Endothelial cell of umbilical vein (primary cell): ENCODE results near the gene PODNL1. TPM values are rescaled to one million over a fixed set of nuclear protein-coding genes. Genes with fewer than 3 reads are reported as not detected.

Experiments
- BruUV-seq: library from RNA; stranded (reverse); fragments of 400-500 nt; replicated peaks from 2 replicates; lab custom pipeline; 2021; lab: Mats Ljungman, UMichigan
- CTCF ChIA-PET: fragments of 300-600, 350-600 bp; sonication (Branson Sonifier 250); formaldehyde crosslinking; loops from one replicate; lab custom pipeline; 2021; ENCODE audit warnings: antibody characterized with exemption, inconsistent platforms; lab: Charles Lee
- POLR2A ChIA-PET: fragments of 300-600, 350-600 bp; sonication (Branson Sonifier 250); formaldehyde crosslinking; loops from one replicate; lab custom pipeline; 2021; ENCODE audit warnings: antibody characterized with exemption, inconsistent platforms; lab: Charles Lee
- DNase-seq: peaks from one replicate; pipeline ENCODE4 v3.0.0-alpha.2; 2011; ENCODE audit warnings: low read depth, low spot score
- FAIRE-seq: peaks from 2 replicates; lab custom pipeline; 2011; peaks lifted over from hg19 to GRCh38; lab: Jason Lieb, UNC
- H2AFZ ChIP-seq: 2 replicates; pipeline ENCODE4 v1.6.0; 2012; ENCODE audit warnings: low read depth, low read length, control low read depth, inconsistent platforms
- H3K27ac ChIP-seq: 2 replicates; pipeline ENCODE4 v1.5.1; 2011; ENCODE audit warnings: low read depth, mild to moderate bottlenecking, control low read depth, low read length, moderate library complexity; ENCODE audit not compliant: insufficient read depth
- H3K27me3 ChIP-seq, 2 experiments: 2 replicates each; pipeline versions ENCODE4 v1.6.0 to v1.6.1; 2011; ENCODE audit warnings: low read length in 2 of 2, mixed read lengths in 1 of 2; ENCODE audit not compliant: control insufficient read depth in 2 of 2, insufficient read depth in 2 of 2
- H3K36me3 ChIP-seq, 2 experiments: 2 replicates in 1 of 2; 3 replicates in 1 of 2; pipeline ENCODE4 v1.5.1; 2011; ENCODE audit warnings: low read length in 2 of 2, mild to moderate bottlenecking in 1 of 2, moderate library complexity in 1 of 2; ENCODE audit not compliant: control insufficient read depth in 2 of 2, insufficient read depth in 2 of 2; ENCODE audit errors: extremely low read depth in 1 of 2
- H3K4me1 ChIP-seq: 3 replicates; pipeline ENCODE4 v1.5.1; 2011; ENCODE audit warnings: mild to moderate bottlenecking, low read length; ENCODE audit not compliant: control insufficient read depth, insufficient read depth; ENCODE audit errors: extremely low read depth
- H3K4me2 ChIP-seq: 2 replicates; pipeline ENCODE4 v1.6.1; 2011; ENCODE audit warnings: low read length, control low read depth, mixed read lengths; ENCODE audit not compliant: insufficient read depth
- H3K4me3 ChIP-seq, 3 experiments: fragments of 200-600 bp in 1 of 3; sonication (generic), shearing (Covaris generic) in 1 of 3; replicated peaks in 1 of 3; 2 replicates each; pipeline ENCODE4 v1.5.1; 2011 to 2016; ENCODE audit warnings: control low read depth in 3 of 3, low read length in 3 of 3, mild to moderate bottlenecking in 2 of 3, inconsistent platforms in 1 of 3, low read depth in 1 of 3, moderate library complexity in 1 of 3; ENCODE audit not compliant: insufficient read depth in 1 of 3
- H3K79me2 ChIP-seq: 2 replicates; pipeline ENCODE4 v1.6.0; 2012; ENCODE audit warnings: low read length, inconsistent platforms; ENCODE audit not compliant: control insufficient read depth, insufficient read depth
- H3K9ac ChIP-seq: replicated peaks from 2 replicates; pipeline ENCODE3; 2011; ENCODE audit warnings: low read length, control low read depth; ENCODE audit not compliant: insufficient read depth; ENCODE audit errors: extremely low read depth
- H3K9me1 ChIP-seq: replicated peaks from 3 replicates; pipeline ENCODE4 v1.6.0; 2011; ENCODE audit warnings: mild to moderate bottlenecking, low read length; ENCODE audit not compliant: control insufficient read depth, insufficient read depth; ENCODE audit errors: extremely low read depth
- H3K9me3 ChIP-seq: replicated peaks from 2 replicates; pipeline ENCODE4 v1.5.1; 2012; ENCODE audit warnings: low read length, inconsistent platforms; ENCODE audit not compliant: control insufficient read depth, insufficient read depth
- H4K20me1 ChIP-seq: replicated peaks from 2 replicates; pipeline ENCODE3; 2011; ENCODE audit warnings: mild to moderate bottlenecking, low read length; ENCODE audit not compliant: control insufficient read depth, insufficient read depth; ENCODE audit errors: extremely low read depth
- EZH2 ChIP-seq: IDR thresholded peaks from 2 replicates; pipeline ENCODE4 v1.6.1; 2012; ENCODE audit warnings: borderline replicate concordance, low read depth, mild to moderate bottlenecking, moderate library complexity, low read length, inconsistent platforms; ENCODE audit not compliant: severe bottlenecking
- FOS ChIP-seq: IDR thresholded peaks from 2 replicates; pipeline ENCODE4 v1.6.1; 2011; ENCODE audit warnings: mild to moderate bottlenecking, low read length, moderate library complexity, borderline replicate concordance; ENCODE audit not compliant: insufficient read depth
- GATA2 ChIP-seq: IDR thresholded peaks from 2 replicates; pipeline ENCODE4 v1.7.0; 2011; ENCODE audit warnings: low read depth, mild to moderate bottlenecking, moderate library complexity, mixed read lengths, low read length; ENCODE audit not compliant: insufficient read length, insufficient read depth
- JUN ChIP-seq: IDR thresholded peaks from 2 replicates; pipeline ENCODE4 v1.6.1; 2011; ENCODE audit warnings: borderline replicate concordance, low read depth; ENCODE audit not compliant: insufficient read length, insufficient read depth
- MYC ChIP-seq: IDR thresholded peaks from one replicate; pipeline ENCODE4 v1.6.1; 2011; ENCODE audit warnings: mild to moderate bottlenecking, low read depth, low read length
- POLR2A ChIP-seq: IDR thresholded peaks from 2 replicates; pipeline ENCODE4 v1.6.1; 2012; ENCODE audit warnings: low read depth, mild to moderate bottlenecking, control low read depth, low read length
- POLR2AphosphoS5 ChIP-seq: IDR thresholded peaks from 2 replicates; pipeline ENCODE4 v1.6.1; 2012; ENCODE audit warnings: low read depth, mild to moderate bottlenecking, control low read depth, low read length, moderate library complexity; ENCODE audit not compliant: insufficient read depth
- dilution Hi-C: fragments of 300-500 bp; cut with MboI; formaldehyde crosslinking; loops from one replicate; pipeline ENCODE4 v1.15.0; 2019; ENCODE audit warnings: low sequenced_read_pairs; ENCODE audit not compliant: extremely low pct_ligation_motif_present
- intact Hi-C: fragments of 100-400 bp; cut with micrococcal nuclease; formaldehyde crosslinking; loops from one replicate; pipeline ENCODE4 v1.10.0; 2022
- polyA plus RNA-seq, 4 experiments: library from polyadenylated mRNA; depleted of rRNA in 3 of 4; stranded (reverse) in 3 of 4; unstranded in 1 of 4; fragments of >200 nt; gene quantifications; 2 replicates each; pipeline versions ENCODE4 v1.2.1 to v1.2.3, GENCODE V29; 2011 to 2012; ENCODE audit warnings: missing spikeins in 1 of 4
- total RNA-seq: library from RNA; stranded (reverse); gene quantifications from 2 replicates; pipeline ENCODE4 v1.2.3, GENCODE V29; 2021
- TF ChIP-seq, protein P1 (sequence below): IDR thresholded peaks from 2 replicates; pipeline ENCODE4 v1.6.1; 2011; ENCODE audit not compliant: insufficient read depth, insufficient read length
- TF ChIP-seq, protein P2 (sequence below), 2 donors: IDR thresholded peaks; 1 replicate in 1 of 2; 2 replicates in 1 of 2; pipeline ENCODE4 v1.5.1; 2011; ENCODE audit warnings: low read length in 2 of 2, mild to moderate bottlenecking in 2 of 2, moderate library complexity in 2 of 2, control low read depth in 1 of 2, inconsistent platforms in 1 of 2, low read depth in 1 of 2; ENCODE audit not compliant: insufficient read depth in 1 of 2; ENCODE audit errors: extremely low read depth in 1 of 2

Gene PODNL1
- total and polyA plus RNA-seq, 2 donors (not counting 3 experiments of a cell fraction or from before 2014, with no cell fraction given) = 0.21 TPM; not detected in 1

DNA sequence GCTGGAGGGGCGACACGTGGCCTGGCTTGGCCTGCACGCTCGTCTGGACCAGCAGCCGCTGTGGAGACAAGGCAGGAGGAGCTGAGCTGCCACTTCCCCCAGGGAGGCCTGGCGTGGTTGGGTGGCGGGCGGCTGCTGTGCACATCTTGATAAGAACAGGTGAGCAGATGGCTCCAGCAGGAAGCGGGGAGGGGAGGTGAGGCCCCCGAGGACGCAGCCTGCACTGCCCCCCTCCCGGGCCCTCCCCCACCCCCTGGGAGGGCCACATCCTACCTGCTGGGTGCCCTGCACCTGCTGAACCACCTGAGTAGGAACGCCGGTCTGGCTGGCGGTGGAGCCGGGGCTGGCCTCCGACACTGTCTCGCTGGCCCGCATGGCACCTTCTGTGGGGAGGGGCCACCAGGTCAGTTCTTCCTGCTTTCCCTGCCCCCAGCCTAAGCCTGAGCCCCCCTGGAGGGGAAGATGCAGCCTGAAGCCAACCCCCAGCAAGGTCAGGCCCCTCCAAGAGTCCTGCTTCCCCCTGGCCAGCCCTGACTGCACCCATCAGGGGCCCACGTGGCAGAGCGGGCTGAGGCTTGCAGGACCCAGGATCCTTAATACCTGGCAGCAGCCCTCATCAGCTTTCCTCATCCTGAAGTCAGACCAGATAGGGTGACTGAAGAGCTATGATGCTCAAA is 45.1 kb upstream of the PODNL1 start:
- no peaks in the 10 kb centered on the region for H4K20me1 ChIP-seq
- H3K36me3 ChIP-seq = peaks cover 0 to 2% of the 10 kb centered on the region in 2 experiments
- H3K9me1 ChIP-seq = no peaks in the 10 kb centered on the region
- H3K79me2 ChIP-seq = no peaks in the 10 kb centered on the region
- H3K27ac ChIP-seq = no peak overlapping the region
- FAIRE-seq = no peak
- H3K4me1 ChIP-seq = peaks cover 31% of the 10 kb centered on the region
- H3K4me2 ChIP-seq = no peak overlapping the region
- DNase-seq = no peak
- TF ChIP-seq POLR2AphosphoS5 (no peak), MYC (no peak), JUN (no peak), EZH2 (no peak), POLR2A (no peak), GATA2 (no peak), FOS (no peak)
- TF ChIP-seq, protein P1, sequence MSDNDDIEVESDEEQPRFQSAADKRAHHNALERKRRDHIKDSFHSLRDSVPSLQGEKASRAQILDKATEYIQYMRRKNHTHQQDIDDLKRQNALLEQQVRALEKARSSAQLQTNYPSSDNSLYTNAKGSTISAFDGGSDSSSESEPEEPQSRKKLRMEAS = no peak
- TF ChIP-seq, protein P2, sequence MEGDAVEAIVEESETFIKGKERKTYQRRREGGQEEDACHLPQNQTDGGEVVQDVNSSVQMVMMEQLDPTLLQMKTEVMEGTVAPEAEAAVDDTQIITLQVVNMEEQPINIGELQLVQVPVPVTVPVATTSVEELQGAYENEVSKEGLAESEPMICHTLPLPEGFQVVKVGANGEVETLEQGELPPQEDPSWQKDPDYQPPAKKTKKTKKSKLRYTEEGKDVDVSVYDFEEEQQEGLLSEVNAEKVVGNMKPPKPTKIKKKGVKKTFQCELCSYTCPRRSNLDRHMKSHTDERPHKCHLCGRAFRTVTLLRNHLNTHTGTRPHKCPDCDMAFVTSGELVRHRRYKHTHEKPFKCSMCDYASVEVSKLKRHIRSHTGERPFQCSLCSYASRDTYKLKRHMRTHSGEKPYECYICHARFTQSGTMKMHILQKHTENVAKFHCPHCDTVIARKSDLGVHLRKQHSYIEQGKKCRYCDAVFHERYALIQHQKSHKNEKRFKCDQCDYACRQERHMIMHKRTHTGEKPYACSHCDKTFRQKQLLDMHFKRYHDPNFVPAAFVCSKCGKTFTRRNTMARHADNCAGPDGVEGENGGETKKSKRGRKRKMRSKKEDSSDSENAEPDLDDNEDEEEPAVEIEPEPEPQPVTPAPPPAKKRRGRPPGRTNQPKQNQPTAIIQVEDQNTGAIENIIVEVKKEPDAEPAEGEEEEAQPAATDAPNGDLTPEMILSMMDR (IDR thresholded peaks at IDR 0.05; ENCODE audit: extremely low read depth in 1 of 2, insufficient read depth in 1 of 2, low read depth in 1 of 2, low read length in 2 of 2) = no peak
- no peak overlapping the region for H2AFZ ChIP-seq
- ChIA-PET CTCF (no interaction called here), POLR2A (no interaction called here)
- dilution Hi-C loops (no loop called here), intact Hi-C loops (no loop called here)
- no peaks in the 10 kb centered on the region for H3K27me3 ChIP-seq
- H3K9me3 ChIP-seq = no peaks in the 10 kb centered on the region
- no peak overlapping the region for H3K4me3 ChIP-seq
- BruUV-seq = no TSS peak
- no peak overlapping the region for H3K9ac ChIP-seq
